Motor neuron (in vitro differentiated cells): ENCODE data around the gene LINGO4. TPM values are rescaled to one million over a fixed set of nuclear protein-coding genes. Genes with fewer than 3 reads are reported as not detected.
A peak's percentile ranks its signal among the peaks of the same experiment; 100 is the strongest.
"Not testable (repeated sequence)": the region's sequence is repeated elsewhere in the genome, so short reads cannot be mapped to it uniquely, and the experiment has no call there.

Source experiments
- ATAC-seq, 8 experiments: fragments of 200-7000 bp; cut with Tn5 transposase; replicated peaks in 6 of 8; 2 replicates each; pipeline ENCODE4 v1.8.0; 2021; ENCODE audit warnings: mild to moderate bottlenecking in 8 of 8, moderate library complexity in 8 of 8
- H3K27ac ChIP-seq, 2 donors: fragments of 250-450 bp; sonication (Bioruptor Pico); 2 replicates each; pipeline ENCODE4 v1.9.0; 2021; ENCODE audit warnings: antibody characterized with exemption in 2 of 2, mild to moderate bottlenecking in 2 of 2, moderate library complexity in 1 of 2
- H3K4me1 ChIP-seq, 2 donors: fragments of 250-450 bp; sonication (Bioruptor Pico); replicated peaks in 1 of 2; 2 replicates each; pipeline ENCODE4 v1.6.1; 2021; ENCODE audit warnings: antibody characterized with exemption in 2 of 2, mild to moderate bottlenecking in 2 of 2, moderate library complexity in 1 of 2
- H3K4me3 ChIP-seq, 5 donors: fragments of 250-450 bp; sonication (Bioruptor Pico); 2 replicates each; pipeline ENCODE4 v1.9.0; 2021; ENCODE audit warnings: antibody characterized with exemption in 5 of 5, mild to moderate bottlenecking in 5 of 5, moderate library complexity in 4 of 5
- WGBS, 10 experiments: fragments of 450-650 bp; shearing (Covaris generic); methylation state at CpG; one replicate each; pipeline ENCODE4 v1.0.0; 2022; 5-methylcytosine and 5-hydroxymethylcytosine counted together
- in situ Hi-C, 9 experiments: fragments of 400-800 bp; cut with MboI; loops; one replicate each; pipeline ENCODE4 v1.15.0; 2021; ENCODE audit warnings: low sequenced_read_pairs in 9 of 9, low pct_unique_long_range_greater_than_20kb in 2 of 9; ENCODE audit not compliant: unreplicated experiment in 9 of 9
- total RNA-seq, 8 experiments: library from RNA; unstranded; fragments of 300-600 nt; gene quantifications; 2 replicates each; pipeline versions ENCODE4 v1.2.3 to v1.2.4, GENCODE V29; 2022

The LINGO4 gene
- total RNA-seq, 8 experiments from 2014 or later, result 0.05 to 0.57 (median 0.22) TPM; not detected in 2

GRCh38 chr1:151802372-151802771 lies 2.8 kb downstream of the LINGO4 start:
- in situ Hi-C loops, result no loop called here
- H3K4me3 ChIP-seq, result no peak overlapping the region
- H3K4me1 ChIP-seq, result peaks cover 0 to 4% of the 10 kb centered on the region in 2 donors
- 60 to 100% (median 81%) methylated on average over 1 to 3 of the region's 5 CpGs; no CpG with 5 or more reads in 5 of the 10 experiments for WGBS, 10 experiments
- ATAC-seq, result no peak
- H3K27ac ChIP-seq, result no peak overlapping the region

DNA sequence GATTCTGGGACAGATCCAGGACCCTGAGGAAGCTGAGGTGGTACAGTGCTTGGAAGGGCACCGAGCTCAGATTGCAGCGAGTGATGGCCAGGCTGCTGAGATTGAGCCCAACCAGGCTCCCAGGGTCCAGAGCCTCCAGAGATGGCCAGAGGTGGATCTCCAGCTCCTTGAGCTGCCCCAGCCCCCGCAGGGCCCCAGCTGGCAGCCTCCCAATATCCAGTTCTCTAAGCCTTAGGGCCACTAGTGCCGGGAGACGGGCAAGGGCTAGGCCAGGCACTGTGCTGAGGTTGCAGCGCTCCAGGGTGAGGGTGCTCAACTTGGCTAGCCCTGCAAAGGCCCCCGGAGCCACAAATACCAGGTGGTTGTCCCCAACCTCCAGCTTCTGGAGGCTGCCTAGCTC lies 3.4 kb downstream of the LINGO4 start:
- ATAC-seq, result no peak
- in situ Hi-C loops, result no loop called here
- Histone ChIP-seq H3K4me3 (no peak overlapping the region), H3K4me1 (peaks cover 0 to 4% of the 10 kb centered on the region in 2 donors), H3K27ac (no peak overlapping the region)
- WGBS, 10 experiments, result 81 to 100% (median 93%) methylated on average over 2 of the region's 7 CpGs; no CpG with 5 or more reads in 7 of the 10 experiments

GRCh38 chr1:151801310-151801820 lies 3.9 kb downstream of the LINGO4 start:
- in situ Hi-C loops, result no loop called here
- Histone ChIP-seq H3K27ac (no peak overlapping the region), H3K4me1 (peaks cover 0 to 4% of the 10 kb centered on the region in 2 donors), H3K4me3 (no peak overlapping the region)
- WGBS, 10 experiments, result 86 to 100% (median 87%) methylated on average over 6 to 9 of the region's 12 CpGs; no CpG with 5 or more reads in 7 of the 10 experiments
- ATAC-seq, result no peak

DNA sequence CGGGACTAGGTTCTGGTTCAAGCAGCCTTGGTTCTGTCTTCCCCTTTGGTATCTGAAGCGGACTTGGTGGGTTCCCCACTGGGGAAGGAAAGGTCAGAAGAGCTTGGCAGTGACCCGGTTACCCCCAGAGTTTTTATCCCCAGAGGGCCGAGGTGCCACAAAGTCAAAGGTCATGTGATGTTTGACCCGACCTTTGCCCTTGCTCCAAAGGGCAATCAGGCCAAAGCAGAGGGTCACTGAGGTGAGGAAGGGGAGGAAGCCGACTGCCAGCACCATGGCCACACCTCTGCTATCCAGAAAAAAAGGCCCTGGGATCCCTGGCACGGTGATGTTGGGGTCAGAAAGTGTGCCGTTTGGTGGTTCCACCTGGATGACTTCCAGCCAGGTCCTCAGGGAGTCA lies 4.4 kb downstream of the LINGO4 start:
- 8 to 100% (median 80%) methylated on average over 2 to 6 of the region's 8 CpGs; no CpG with 5 or more reads in 3 of the 10 experiments for WGBS, 10 experiments
- in situ Hi-C loops, result no loop called here
- no peak overlapping the region for H3K27ac ChIP-seq
- no peak for ATAC-seq
- peaks cover 0 to 4% of the 10 kb centered on the region in 2 donors for H3K4me1 ChIP-seq
- H3K4me3 ChIP-seq, result no peak overlapping the region

GRCh38 chr1:151799179-151800022 lies 5.8 kb downstream of the LINGO4 start:
- in situ Hi-C loops, result no loop called here
- ATAC-seq, result peak; percentile 66 to 99 (median 98)

DNA sequence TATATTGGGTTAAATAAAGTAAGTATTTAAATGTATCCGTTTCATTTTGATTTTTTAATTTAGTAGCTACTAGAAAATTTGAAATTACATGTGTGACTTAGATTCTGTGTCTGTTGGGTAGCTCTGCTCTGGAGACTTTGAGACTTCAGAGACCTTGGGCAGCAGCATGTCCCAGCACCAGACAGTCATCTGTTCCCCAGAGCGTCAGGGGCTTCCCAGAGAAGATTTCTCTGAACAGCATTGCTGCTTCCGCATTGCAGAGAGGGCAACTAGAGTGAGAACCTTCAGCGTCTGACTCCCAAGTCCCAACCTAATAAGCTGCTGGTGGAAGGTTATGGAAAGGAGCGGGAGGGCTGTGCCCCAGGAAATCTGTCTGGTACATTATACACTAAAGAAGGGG lies 6.6 kb downstream of the LINGO4 start:
- no peak overlapping the region for H3K4me3 ChIP-seq
- in situ Hi-C loops, result no loop called here
- H3K4me1 ChIP-seq, result peaks cover 0 to 4% of the 10 kb centered on the region in 2 donors
- H3K27ac ChIP-seq, result no peak overlapping the region
- ATAC-seq, result no peak
- 0 to 100% (median 81%) methylated on average over 1 to 4 of the region's 5 CpGs; no CpG with 5 or more reads in 1 of the 10 experiments for WGBS, 10 experiments

More at GRCh38 chr1:151799179-151800022, 5.8 kb downstream of the LINGO4 start:
- H3K4me3 ChIP-seq, result peak overlapping the region in 2 of 5 donors; percentile 17 to 22
- 0 to 69% (median 30%) methylated on average over 1 to 7 of the region's 9 CpGs; no CpG with 5 or more reads in 2 of the 10 experiments for WGBS, 10 experiments
- H3K4me1 ChIP-seq, result peaks cover 0 to 4% of the 10 kb centered on the region in 2 donors
- H3K27ac ChIP-seq, result no peak overlapping the region

DNA sequence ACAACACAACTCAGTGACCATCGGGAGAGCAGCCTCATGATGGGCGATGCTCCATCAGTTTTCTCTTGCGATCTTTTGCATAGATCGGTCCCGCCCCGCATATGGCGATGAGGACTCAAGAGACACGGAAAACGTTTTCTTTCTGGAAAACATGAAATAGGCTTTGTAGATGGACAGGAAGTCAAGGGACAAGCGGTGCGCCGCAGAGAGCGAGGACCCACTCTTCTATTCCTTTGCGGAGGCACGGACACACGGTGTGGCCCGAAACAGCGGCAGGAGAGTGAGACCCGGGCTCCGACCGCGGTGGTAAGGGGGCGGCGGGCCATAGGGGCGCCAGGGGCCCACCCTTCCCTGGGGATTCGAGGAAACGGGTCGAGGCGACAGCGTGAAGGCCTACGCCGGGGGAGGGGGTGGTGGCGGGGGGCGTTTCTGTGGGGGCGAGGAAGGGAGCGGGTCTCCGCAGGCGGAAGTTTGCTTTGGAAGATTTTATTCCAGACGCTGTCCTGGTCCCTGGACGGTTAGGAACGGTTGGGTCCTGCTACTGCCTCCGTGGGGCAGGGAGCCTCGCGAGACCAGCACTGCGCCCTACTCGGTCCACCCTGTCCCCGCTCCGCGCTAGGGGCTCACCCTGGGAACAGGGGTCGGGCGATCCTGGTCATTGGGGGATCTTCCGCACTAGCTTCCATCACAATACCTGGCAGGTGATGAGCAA lies 14.1 kb downstream of the LINGO4 start:
- in situ Hi-C loops, result no loop called here
- peak overlapping the region; percentile 63 to 86 for H3K27ac ChIP-seq
- H3K4me1 ChIP-seq, result peaks cover 0 to 11% of the 10 kb centered on the region in 2 donors
- 0 to 9% (median 4%) methylated on average over 1 to 20 of the region's 52 CpGs; no CpG with 5 or more reads in 3 of the 10 experiments for WGBS, 10 experiments
- peak in 6 of 8 experiments; percentile 2 to 17 (median 2) for ATAC-seq
- H3K4me3 ChIP-seq, result peak overlapping the region; percentile 48 to 86 (median 65)

DNA sequence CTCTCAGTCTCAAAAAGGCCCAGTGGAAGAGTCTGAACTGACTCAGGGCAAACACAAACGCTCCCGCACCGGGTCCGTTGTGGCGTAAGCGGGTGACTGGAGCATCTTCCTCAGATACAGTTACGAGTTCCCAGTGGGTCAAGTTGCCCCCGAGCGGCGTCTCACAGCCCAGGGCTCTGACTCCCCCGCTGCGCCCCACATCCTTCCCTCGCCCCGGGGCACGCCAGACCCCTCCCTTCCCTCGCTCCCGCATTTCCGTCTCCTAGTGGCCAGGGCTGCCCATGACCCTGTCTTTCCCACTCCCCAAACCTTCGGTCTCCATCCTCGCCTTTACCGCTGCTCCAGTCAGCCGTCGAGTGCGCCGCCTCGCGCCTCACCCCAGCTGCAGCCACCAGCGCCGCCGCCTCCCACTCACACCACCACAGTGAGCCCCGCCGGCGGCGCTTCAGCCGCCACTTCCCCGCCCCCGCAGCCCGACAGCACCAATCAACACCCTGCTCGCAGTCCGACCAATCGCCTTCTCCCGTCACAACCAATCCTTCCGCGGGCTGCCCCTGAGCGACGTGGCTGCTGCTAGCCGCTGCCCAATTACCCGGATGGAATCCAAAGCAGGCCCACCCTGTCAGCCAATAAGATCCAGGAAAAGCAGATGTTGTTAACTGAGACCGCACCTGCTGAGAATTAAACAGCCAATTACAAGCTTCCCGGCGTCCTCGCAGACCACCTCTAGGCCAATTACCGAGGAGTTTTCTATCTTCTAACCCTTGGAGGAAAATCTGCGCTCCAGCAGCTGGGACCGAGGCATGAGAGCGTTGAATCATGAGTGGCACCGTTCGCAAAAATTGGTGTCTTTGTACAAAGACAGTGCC lies 14.9 kb downstream of the LINGO4 start, which contains the start of gene TDRKH:
TDRKH (minus strand) TSS at position 430 of the 869 bp plus-strand sequence. CDS start 7,478 bp downstream, outside the sequence.
- in situ Hi-C loops, result no loop called here

GRCh38 chr1:151787689-151788088 lies 17.5 kb downstream of the LINGO4 start:
- no peak overlapping the region for H3K27ac ChIP-seq
- in situ Hi-C loops, result no loop called here
- peaks cover 0 to 11% of the 10 kb centered on the region in 2 donors for H3K4me1 ChIP-seq
- no peak for ATAC-seq
- H3K4me3 ChIP-seq, result no peak overlapping the region
- 0 to 100% (median 88%) methylated on average over 1 to 3 of the region's 3 CpGs; no CpG with 5 or more reads in 1 of the 10 experiments for WGBS, 10 experiments

More for the DNA sequence above, 14.9 kb downstream of the LINGO4 start, which contains the start of gene TDRKH:
- H3K4me3 ChIP-seq, result peak within 1 kb of the TSS; percentile 62 to 86 (median 65)
- peak within 1 kb of the TSS; percentile 63 to 86 for H3K27ac ChIP-seq
- peak; percentile 95 to 97 (median 96) for ATAC-seq
- 0 to 3% (median 1%) methylated on average over 2 to 33 of the region's 58 CpGs; no CpG with 5 or more reads in 1 of the 10 experiments for WGBS, 10 experiments
- peaks cover 0 to 11% of the 10 kb centered on the region in 2 donors for H3K4me1 ChIP-seq

- in situ Hi-C loops, result no loop called here
- WGBS, 10 experiments, result 17 to 82% (median 63%) methylated on average over 1 to 2 of the region's 2 CpGs; no CpG with 5 or more reads in 3 of the 10 experiments
Observed at GRCh38 chr1:151783796-151784195, 21.4 kb downstream of the LINGO4 start.

DNA sequence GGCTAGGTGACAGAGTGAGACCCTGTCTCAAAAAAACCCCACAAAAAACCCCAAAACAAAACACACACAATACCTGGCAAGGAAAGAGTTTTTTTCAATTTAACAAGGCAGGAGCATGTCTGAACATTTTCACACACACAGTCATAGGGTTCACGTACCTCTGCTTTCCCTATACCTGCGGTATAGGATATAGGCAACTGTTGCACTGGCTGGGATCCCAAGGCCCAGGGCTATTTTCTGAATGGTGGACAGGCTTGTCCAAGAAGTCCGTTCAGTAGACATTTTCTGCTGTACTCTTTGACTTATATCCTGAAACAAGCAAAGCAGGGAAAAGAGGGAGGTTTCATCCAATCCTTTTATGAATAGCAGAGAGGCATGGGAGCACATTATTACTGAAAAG lies 22.5 kb downstream of the LINGO4 start:
- H3K4me1 ChIP-seq, result no peaks in the 10 kb centered on the region
- no peak for ATAC-seq
- in situ Hi-C loops, result no loop called here
- H3K4me3 ChIP-seq, result no peak overlapping the region
- H3K27ac ChIP-seq, result no peak overlapping the region
- 50 to 100% (median 80%) methylated on average over 1 to 3 of the region's 3 CpGs for WGBS, 10 experiments

More at GRCh38 chr1:151783796-151784195, 21.4 kb downstream of the LINGO4 start:
- no peak for ATAC-seq
- Histone ChIP-seq H3K4me3 (no peak overlapping the region), H3K4me1 (no peaks in the 10 kb centered on the region), H3K27ac (no peak overlapping the region)

GRCh38 chr1:151782026-151782425 lies 23.2 kb downstream of the LINGO4 start:
- 40 to 100% (median 85%) methylated on average over 1 to 5 of the region's 5 CpGs; no CpG with 5 or more reads in 3 of the 10 experiments for WGBS, 10 experiments
- H3K4me1 ChIP-seq, in situ Hi-C loops: not testable (repeated sequence)

More at GRCh38 chr1:151782026-151782425, 23.2 kb downstream of the LINGO4 start:
- not testable (repeated sequence) for ATAC-seq, H3K27ac ChIP-seq, H3K4me3 ChIP-seq
